Measurements from ENCODE around the gene CLPX.
"Not testable (repeated sequence)": the region's sequence is repeated elsewhere in the genome, so short reads cannot be mapped to it uniquely, and the experiment has no call there.

Gene CLPX

DNA sequence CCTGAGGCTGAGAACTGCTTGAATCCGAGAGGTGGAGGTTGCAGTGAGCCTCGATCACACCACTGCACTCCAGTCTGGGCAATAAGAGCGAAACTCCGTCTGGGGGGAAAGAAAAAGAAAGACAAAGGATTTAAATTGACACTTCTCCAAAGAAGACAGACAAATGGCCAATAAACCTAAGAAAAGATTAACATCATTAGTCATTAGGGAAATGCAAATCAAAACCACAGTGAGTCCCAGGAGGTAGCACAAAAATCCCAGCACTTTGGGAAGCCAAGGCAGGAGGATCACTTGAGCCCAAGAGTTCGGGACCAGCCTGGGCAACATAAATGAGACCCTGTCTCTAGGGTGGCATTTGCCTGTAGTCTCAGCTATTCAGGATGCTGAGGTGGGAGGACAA lies 12.6 kb downstream of the CLPX start:
- no peak for DNase-seq (ENCODE audit: low read depth, low spot score)

DNA sequence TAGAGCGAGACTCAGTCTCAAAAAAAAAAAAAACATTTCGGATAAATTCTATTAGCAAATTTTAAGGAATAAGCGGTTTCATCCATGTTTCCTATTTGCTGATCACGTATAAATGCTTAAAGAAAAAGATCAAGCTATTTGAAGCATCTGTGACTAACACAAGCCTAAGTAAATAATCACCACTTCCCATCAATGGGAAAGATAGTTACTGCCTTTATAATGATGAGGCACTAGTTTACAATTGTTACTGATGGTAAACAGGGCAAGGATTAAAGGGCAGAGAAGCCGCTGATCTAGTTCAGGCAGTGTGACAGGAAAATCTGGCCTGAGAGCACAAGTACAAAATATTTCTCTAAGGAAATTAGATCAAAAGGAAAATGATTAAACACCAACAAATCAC lies 13.7 kb downstream of the CLPX start:
- DNase-seq (ENCODE audit: low read depth, low spot score): no peak

DNA sequence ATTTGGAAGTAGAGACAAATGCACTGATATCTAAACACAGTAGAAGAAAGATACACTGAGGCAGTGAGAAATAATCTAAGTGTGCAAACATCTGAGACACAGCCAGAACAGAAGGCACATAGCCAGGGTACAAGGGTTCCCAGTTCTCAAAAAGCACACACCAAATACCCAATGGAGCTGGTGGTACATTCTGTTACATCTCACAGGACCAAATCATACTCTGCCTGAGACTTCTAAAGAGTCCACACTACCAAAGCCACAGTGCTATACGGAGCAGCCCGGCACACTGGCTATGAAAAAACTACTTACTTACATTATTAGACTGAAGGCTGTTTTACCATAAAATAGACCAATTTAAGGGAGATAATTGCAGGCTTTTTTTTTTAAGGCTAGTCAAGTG lies 19.3 kb downstream of the CLPX start:
- DNase-seq (ENCODE audit: low read depth, low spot score): no peak

DNA sequence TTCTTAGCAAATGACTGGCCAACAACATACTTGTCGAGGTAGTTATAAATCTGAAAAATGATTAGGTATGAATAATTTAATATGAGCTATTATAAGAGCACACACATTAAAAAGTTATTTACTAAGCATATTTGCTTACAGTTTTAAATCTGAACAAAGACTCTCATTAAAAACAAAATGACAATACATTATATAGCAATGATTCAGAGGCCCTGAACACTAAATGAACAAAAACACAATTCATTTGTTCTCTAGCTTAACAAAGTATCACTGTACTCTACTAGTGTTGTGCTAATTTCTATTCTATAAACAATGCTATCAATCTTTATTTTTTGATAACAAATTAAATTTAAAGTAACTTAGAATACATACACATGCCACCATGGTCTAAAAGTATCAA lies 21.0 kb downstream of the CLPX start:
- DNase-seq (ENCODE audit: low read depth, low spot score): no peak

DNA sequence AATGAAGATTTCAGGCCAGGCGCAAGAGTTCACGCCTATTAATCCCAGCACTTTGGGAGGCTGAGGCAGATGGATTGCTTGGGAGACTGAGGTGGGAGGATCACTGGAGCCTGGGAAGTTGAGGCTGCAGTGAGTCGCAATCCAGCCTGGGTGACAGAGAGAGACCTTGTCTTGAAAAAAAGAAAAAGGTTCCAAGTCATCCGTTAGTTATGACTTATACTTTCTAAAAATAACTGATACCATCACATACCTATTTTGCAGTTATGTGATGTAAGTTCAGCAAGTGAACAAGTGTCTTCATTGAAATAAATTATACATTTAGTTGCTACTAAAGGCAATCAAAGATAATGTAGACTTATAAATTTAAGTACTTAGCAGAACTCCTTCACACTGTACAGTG lies 22.1 kb downstream of the CLPX start:
- no peak for DNase-seq (ENCODE audit: low read depth, low spot score)

DNA sequence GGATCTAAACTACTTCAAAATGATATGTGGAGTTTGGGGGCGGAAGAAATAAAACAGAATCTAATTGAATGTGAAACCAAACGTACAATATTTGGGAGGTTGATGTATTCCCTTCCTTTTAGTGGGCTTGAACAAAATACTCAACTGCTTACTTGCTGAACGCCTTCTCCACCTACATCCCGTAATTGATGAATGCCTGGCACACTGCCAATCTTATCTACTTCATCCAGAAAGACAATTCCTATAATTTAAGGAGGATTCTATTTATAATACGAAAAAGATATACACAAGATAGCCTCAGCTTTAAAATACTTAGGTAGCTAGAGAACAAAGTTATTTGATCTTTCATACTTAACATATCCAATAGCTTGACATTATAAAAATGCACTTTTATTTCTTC lies 28.4 kb downstream of the CLPX start:
- no peak for DNase-seq (ENCODE audit: low read depth, low spot score)

DNA sequence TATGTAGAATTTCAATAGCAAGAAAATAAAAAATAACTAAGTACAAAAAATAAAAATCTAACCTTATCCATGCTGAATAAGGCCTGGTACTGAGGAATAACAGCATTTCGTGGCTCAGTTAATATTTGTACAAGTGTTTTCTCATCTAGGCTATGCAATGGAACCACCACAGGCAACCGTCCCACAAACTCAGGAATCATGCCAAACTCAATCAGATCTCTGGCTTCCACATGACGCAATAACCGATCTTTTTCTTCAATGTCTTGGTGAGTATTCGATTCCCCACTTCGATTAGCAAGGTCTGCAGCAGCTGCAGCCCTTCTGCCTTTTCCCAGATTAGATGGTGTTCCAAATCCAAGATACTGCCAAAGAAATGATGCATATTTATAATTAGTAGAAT lies 30.4 kb downstream of the CLPX start:
- no peak for DNase-seq (ENCODE audit: low read depth, low spot score)

DNA sequence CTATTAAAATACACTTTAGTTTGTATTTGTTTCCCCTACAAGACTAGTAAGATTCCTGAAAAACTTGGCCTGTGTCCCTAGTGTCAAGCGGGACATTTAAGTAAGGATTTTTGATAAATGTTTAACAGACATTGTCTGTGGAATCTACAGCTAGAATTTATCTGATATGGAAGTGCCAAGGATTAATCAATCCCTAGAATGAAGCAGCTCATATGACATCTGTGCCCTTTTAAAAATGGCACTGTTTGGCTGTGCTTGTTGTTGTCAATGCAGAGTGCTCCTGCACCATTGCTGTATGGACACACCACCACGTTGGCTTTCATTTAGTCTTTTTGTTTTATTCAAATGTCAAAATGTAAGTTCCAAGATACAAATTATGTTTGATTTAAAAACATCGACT lies 37.2 kb downstream of the CLPX start:
- DNase-seq (ENCODE audit: low read depth, low spot score): no peak

DNA sequence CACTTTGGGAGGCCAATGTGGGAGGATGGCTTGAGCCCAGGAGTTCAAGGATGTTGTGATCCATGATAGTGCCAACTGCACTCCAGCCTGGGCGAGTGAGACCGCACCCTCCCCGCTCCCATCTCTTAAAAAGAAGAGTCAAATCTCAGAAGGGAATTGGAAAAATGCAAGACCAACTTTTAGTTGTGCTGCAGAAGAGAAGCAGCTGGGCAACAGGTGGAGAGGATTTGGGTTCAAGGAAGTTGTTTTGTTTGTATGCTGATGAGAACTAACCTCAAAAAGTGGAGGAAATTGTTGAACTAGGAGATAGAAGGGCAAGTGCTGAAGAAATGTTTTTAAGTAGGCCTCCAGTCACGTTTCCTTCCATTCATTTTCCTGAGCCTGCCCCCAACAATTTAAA lies 38.7 kb downstream of the CLPX start:
- DNase-seq (ENCODE audit: low read depth, low spot score): no peak

DNA sequence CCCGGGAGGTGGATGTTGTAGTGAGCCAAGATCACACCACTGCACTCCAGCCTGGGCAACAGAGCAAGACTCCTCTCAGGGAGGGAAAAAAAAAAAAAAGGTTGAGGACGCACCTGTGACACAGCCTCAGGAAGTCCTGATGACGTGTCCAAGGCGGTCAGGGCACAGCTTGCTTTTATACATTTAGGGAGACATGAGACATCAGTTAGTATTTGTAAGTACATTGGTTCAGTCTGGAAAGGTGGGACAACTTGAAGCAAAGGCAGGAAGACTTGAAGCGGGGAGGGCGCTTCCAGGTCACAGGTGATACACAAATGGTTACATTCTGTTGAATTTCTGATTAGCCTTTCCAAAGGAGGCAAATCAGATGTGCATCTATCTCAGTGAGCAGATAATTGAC lies 46.5 kb downstream of the CLPX start:
- not testable (repeated sequence) for DNase-seq (ENCODE audit: low read depth, low spot score)

DNA sequence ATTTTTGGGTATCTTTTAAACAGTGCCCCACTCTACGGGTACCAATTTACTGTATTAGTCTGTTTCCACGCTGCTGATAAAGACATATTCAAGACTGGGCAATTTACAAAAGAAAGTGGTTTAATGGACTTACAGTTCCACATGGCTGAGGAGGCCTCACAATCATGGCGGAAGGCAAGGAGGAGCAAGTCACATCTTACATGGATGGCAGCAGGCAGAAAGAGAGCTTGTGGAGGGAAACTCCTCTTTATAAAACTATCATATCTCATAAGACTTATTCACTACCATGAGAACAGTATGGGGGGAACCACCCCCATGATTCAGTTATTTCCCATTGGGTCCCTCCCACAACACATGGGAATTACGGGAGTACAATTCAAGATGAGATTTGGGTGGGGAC lies 47.2 kb downstream of the CLPX start:
- DNase-seq (ENCODE audit: low read depth, low spot score): not testable (repeated sequence)

DNA sequence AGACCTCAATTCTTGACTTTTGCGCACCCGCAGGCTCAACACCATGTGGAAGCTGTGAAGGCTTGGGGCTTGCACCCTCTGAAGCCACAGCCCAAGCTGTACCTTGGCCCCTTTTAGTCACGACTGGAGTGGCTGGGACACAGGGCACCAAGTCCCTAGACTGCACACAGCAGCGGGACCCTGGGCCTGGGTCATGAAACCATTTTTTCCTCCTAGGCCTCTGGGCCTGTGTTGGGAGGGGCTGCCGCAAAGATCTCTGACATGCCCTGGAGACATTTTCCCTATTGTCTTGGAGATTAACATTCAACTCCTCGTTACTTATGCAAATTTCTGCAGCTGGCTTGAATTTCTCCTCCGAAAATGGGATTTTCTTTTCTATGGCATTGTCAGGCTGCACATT lies 48.1 kb downstream of the CLPX start:
- not testable (repeated sequence) for DNase-seq (ENCODE audit: low read depth, low spot score)

DNA sequence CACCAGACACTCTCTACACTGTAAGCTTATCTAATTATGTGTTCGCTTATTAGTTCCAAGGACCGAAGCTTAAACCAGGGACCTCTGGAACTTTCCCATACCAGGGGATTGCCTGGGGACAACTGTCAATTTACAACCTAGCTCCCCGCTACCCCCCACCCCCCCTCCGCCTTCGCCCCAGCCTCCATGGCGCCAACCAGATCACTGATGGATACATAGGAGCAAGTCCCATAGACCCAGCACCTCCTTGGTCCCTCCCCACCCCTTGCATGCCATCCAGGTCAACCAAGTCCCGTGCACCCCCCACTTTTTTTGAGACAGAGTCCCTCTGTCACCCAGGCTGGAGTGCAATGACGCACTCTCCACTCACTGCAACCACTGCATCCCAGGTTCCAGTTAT lies 50.6 kb downstream of the CLPX start:
- no peak for DNase-seq (ENCODE audit: low read depth, low spot score)

DNA sequence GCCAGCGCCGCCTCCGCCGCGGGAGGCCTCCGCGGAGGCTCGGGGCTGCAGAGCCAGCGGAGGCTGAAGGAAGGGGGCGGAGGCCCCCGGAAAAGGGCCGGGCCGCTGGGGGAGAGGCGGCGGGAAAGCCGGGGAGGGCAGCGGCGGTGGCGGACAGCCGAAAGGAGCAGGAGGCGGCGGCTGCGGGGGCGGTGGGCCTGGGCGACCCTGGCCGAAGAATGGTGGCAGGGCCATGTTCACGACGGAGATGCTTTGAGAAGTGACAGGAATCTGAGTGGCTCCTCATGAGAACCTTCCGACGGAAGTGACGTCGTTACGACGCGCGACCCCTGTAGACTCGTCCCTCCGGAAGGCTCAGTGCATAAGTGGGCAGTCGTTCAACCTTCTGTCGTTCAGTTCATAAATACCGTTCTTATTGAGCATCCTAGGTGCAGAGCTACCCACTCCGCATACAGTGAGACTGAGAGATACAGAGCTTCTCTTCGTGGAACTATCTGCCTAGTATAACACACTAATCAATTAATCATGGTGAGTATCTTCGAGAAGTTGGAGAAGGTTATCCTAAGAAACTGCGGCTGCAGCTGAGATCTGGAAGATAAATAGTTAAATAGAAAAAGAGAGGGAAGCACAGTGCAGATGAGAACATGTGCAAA lies 51.5 kb downstream of the CLPX start, which contains the start of gene PDCD7:
TSS of gene PDCD7 (minus strand) at position 261 of the 653 bp plus-strand sequence. CDS start at position 234, 27 bp downstream.
- peak; percentile 91 for DNase-seq (ENCODE audit: low read depth, low spot score)

DNA sequence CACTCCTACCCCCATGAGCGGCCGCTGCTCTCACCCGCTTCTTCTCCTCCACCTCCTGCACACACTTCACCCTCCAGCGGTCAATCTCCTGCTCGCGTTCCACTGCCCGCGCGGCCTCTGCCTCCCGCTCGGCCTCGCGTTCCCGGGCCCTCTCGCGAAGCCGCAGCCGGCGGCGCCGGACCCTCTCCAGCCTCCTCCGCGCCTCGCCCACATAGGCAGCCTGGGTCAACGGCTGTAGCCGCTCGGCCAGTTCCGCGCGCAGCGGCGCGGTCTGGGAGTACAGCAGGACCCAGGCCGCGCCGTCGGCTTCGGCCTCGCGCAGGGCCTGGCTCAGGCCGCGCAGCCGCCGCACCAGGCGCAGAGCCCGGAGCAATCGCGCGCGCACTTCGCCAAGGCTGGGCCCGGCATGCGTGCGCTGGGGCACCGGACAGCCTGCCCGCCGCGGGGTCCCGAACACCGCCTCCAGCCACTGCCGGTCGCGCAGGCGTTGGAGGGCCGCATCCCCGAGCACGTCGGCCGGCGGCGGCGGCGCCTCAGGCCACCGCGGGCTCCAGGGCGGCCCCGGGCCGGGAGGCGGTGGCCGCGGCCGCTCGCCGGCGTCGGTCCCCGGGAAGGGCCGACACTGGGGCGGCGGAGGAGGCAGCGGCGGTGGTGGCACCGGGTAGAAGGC lies 52.1 kb downstream of the CLPX start:
- DNase-seq (ENCODE audit: low read depth, low spot score): no peak

DNA sequence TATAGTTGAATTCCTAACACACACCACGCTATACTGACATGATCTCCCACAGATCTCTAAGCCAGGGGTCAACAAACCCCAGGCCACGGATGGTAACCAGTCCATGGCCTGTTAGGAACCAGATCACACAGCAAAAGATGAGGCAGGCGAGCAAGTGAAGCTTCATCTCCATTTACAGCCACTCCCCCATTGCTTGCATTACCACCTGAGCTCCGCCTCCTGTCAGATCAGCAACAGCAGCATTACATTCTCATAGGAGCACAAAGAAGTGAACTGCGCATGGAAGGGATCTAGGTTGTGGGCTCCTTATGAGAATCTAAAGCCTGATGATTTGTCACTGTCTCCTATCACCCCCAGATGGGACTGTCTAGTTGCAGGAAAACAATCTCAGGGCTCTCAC lies 54.2 kb downstream of the CLPX start:
- no peak for DNase-seq (ENCODE audit: low read depth, low spot score)

DNA sequence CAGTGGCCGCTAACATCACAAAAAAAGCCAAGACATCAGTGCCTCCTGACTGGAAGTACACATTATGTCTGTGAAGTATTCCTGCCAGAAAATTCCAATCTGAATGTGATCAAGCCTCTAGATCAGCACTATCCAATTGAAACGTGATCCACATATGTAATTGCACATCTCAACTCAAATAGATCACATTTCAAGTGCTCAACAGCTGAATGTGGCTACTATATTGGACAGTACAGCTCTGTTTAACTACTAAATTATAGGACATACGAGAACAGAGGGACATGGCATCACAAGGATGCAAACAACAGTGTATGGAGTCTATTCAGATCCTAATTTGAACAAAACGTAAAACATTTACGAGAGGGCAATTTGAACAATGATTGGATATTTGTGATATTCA lies 69.6 kb downstream of the CLPX start:
- DNase-seq (ENCODE audit: low read depth, low spot score): no peak

DNA sequence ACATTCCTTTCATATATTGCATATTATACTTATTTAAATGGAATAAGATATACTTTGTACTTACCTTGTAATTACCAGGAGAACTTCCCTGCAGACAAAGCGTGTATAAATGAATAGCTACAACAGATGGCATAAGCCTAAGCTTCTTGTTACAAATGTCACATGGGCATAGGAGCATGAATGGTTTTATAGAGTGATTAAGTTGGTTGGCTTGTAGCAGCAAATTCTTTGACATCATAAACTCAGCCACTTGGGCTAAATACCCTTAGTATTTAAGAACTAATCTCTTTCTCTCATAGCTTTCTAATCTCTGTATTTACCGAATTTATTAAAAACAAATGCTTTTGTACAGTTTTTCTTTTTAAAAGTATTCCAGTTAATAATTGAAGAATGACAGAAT lies 70.1 kb downstream of the CLPX start, which contains the start of gene UBAP1L:
TSS of gene UBAP1L (minus strand) at position 115 of the 400 bp plus-strand sequence. CDS start 8,985 bp downstream, outside the sequence.
- DNase-seq (ENCODE audit: low read depth, low spot score): no peak

DNA sequence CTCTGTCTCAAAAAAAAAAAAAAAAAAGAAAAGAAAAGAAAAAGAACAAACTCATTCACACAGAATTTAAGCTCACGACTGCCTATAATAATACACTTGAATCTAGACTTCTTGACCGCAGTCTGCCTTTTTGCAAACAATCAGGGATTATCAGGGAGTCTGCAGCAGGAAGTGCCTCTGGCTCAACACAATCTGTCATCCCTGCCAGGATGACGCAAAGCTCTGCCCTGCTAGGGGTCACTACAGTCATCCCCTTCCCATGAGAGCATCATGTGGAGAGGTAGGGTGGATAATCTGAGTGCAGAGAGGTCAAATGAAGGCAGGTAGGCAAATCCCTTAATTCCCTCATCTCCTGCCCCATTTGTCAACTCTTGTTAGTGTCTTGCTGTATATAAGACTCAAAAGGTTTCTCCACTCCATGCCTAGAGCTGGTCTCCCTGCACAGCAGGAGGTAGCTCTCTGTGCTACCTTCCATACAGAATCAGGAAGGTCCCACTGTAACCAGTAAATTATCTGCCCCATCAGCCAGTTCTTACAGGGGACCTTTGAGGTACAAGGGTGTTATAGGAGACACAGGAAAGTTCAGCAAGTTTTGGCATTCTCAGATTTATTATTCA lies 74.4 kb downstream of the CLPX start:
- DNase-seq (ENCODE audit: low read depth, low spot score): no peak

DNA sequence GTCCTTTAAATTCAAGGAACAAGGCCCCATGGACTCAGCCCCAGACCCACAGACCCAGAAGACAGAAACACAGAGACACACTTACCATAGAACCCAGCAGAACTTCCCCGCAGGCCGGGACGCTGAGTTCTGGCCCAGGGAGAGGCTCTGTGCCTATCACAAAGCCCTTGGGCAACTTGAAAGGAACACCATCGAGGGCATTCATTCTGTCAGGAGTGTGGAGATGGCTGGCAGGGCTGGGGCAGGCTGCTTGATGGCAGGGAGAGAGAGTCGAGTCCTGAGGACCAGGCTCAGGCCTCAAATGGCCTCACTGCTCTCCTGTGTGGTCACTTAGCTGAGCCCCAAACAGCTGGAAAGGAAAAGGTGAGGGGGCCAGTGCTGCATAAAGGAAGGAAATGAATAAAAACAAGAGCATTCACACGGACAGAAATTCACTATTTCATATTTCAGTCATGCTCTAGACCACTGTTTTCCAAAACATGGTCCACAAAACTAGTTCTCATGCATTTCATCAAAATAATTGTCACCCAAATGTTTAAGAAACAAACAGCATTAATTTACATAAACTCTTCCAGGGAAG lies 79.0 kb downstream of the CLPX start:
- DNase-seq (ENCODE audit: low read depth, low spot score): no peak

DNA sequence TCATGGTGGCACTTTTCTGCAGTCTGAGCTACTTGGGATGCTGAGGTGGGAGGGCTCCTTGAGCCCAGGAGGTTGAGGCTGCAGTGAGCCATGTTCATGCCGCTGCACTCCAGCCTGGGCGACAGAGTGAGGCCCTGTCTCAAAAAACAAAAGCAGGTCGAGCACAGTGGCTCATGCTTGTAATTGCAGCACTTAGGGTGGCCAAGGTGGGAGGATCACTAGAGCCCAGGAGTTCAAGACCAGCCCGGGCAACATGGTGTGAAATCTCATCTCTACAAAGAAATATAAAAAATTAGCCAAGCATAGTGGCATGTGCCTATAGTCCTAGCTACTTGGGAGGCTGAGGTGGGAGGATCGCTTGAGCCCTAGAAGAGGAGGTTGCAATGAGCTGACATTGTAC lies 80.1 kb downstream of the CLPX start:
- DNase-seq (ENCODE audit: low read depth, low spot score): no peak

DNA sequence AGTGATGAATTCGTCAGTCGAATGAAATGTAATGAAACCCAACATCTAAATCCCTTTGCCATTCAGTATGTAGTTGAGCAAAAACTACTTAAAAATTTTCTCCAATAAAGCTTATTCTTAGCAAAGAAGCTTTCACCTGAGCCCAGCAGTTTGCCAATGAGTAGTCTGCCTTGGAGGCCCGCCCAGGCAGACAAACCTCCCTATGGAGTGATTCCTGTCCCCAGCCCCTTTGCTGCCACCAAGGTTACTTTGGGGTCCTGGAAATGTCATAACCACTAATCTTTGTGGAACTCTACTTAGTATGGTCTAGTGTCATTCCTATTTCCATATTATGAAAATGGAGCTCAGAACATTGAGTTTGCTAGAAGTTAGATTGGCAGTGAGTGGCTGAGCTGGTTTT lies 82.2 kb downstream of the CLPX start:
- no peak for DNase-seq (ENCODE audit: low read depth, low spot score)

All from iPS DF 19.7 (cell line).